Activated CD8-positive, alpha-beta T cell treated with anti-CD3 and anti-CD28 coated beads, Interleukin-2, amount 10 ng/mL, durations not matched to agents 7 days and 5 days (primary cell): ENCODE measurements around the gene GATA5. TPM values are rescaled to one million over a fixed set of nuclear protein-coding genes. Genes with fewer than 3 reads are reported as not detected.

Source experiments
- ATAC-seq: fragments of 150-1000 bp; cut with Tn5 transposase; one replicate; pipeline ENCODE4 v1.10.0; 2021; ENCODE audit warnings: moderate library complexity
- CTCF ChIA-PET: fragments of 350-600 bp; sonication (Branson Sonifier 250); formaldehyde crosslinking; loops from one replicate; lab custom pipeline; 2021; ENCODE audit warnings: antibody characterized with exemption; lab: Charles Lee
- POLR2A ChIA-PET: fragments of 350-600 bp; sonication (Branson Sonifier 250); formaldehyde crosslinking; loops from one replicate; lab custom pipeline; 2021; ENCODE audit warnings: antibody characterized with exemption; lab: Charles Lee
- DNase-seq: peaks from one replicate; pipeline ENCODE4 v3.0.0-alpha.2; 2020
- H3K27ac Mint-ChIP-seq: one replicate; pipeline ENCODE4 v1.8.0; 2021; ENCODE audit warnings: mild to moderate bottlenecking, mixed read lengths
- H3K27me3 Mint-ChIP-seq: one replicate; pipeline ENCODE4 v1.8.0; 2021; ENCODE audit warnings: low read depth, mixed read lengths
- H3K36me3 Mint-ChIP-seq: one replicate; pipeline ENCODE4 v1.8.0; 2021; ENCODE audit warnings: low read depth, mixed read lengths
- H3K4me1 Mint-ChIP-seq: one replicate; pipeline ENCODE4 v1.8.0; 2021; ENCODE audit warnings: low read depth, mixed read lengths
- H3K4me3 Mint-ChIP-seq: one replicate; pipeline ENCODE4 v1.8.0; 2021; ENCODE audit warnings: mild to moderate bottlenecking, mixed read lengths
- H3K9me3 Mint-ChIP-seq: one replicate; pipeline ENCODE4 v1.8.0; 2022; ENCODE audit warnings: mixed read lengths; ENCODE audit not compliant: insufficient read depth
- total RNA-seq, 2 experiments: library from RNA; stranded (reverse); gene quantifications; one replicate each; pipeline ENCODE4 v1.2.3, GENCODE V29; 2021

The GATA5 gene
- total RNA-seq, 2 experiments from 2014 or later: not detected

DNA sequence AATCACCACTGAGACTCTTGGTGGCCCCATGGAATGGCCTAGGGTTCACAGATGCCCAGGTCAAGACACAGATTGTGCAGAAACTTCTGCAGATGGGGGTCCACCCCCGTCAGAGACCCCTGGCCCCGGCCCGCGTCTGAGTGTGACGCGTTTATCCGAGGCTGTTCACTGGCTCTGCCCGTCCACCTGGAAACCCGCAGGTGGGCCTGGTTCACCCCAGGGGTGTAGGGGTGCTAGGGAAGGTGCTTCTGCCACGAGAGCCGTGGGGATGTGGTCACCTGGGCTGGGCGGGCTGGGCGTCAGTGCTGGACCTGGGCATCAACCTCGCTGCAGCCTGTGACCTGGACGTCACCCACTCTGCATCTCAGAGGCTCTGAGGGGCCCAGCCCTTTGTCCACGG, 39.5 kb upstream of the GATA5 start:
- H3K4me1 Mint-ChIP-seq: peaks cover 13% of the 10 kb centered on the region
- no peak overlapping the region for H3K27ac Mint-ChIP-seq
- no peaks in the 10 kb centered on the region for H3K9me3 Mint-ChIP-seq
- POLR2A ChIA-PET: no interaction called here
- no peaks in the 10 kb centered on the region for H3K36me3 Mint-ChIP-seq
- ATAC-seq (no peak), DNase-seq (no peak)
- CTCF ChIA-PET: no interaction called here
- H3K27me3 Mint-ChIP-seq: peaks cover 10% of the 10 kb centered on the region
- H3K4me3 Mint-ChIP-seq: no peak overlapping the region

DNA sequence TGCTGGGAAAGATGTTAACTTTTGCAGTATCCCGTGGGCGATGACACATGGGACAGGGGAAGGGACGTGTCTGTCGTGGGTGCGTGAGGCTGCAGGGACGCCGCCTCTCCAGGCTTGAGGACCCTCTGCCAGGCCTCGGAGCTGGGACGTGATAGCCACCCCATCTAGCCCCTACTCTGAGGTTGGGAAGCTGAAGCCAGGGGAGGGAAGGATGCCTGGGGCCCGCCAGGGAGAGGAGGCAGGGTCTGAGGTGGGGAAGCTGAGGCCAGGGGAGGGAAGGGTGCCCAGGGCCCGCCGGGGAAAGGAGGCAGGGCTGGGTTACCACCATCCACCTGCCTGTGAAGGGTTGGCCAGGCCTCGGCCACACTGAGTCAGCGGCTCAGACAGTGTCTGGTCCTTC, 38.2 kb upstream of the GATA5 start:
- Mint-ChIP-seq H3K27ac (no peak overlapping the region), H3K4me3 (no peak overlapping the region), H3K4me1 (peaks cover 13% of the 10 kb centered on the region), H3K9me3 (no peaks in the 10 kb centered on the region), H3K36me3 (no peaks in the 10 kb centered on the region), H3K27me3 (peaks cover 10% of the 10 kb centered on the region)
- DNase-seq (no peak), ATAC-seq (no peak)
- CTCF ChIA-PET: no interaction called here
- POLR2A ChIA-PET: no interaction called here

DNA sequence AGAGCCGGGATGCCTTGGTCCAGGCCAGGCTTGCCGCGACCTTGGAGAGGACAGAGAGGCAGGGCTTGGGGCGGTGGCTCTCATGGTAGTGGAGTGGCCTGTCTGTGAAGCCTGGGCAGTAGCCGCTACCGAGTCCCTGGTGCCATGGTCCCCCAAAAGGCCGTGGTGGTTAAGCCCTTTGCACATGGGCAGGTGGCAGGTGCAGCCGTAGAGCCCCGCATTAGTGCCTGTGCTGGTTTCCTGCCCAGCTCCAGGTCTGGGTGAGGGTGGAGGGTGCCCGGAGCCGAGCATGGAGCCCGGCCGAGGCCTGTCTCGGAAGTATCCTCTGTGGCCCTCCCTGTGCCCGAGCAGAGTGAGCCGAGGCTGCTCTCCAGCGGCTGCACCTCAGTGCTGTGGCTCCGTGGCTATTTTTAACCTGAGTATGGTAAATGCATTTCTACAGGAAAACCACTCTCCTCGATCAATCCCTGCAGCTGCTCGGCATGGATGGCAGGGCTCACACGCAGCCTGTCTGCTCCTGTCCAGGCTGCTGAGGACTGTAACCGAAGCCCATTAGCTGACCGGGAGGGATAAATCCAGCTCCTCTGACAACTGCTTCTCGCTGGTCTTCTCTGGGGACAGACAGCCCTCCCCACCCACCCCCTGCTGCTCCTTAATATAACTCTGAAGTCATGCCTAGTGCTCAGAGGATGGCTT, 36.3 kb upstream of the GATA5 start:
- no peaks in the 10 kb centered on the region for H3K36me3 Mint-ChIP-seq
- ChIA-PET CTCF (interaction anchor here (1.0 to 1.9 kb wide), 3 partner anchors 12 to 280 kb away, joined by 3 to 8 read pairs (median 5); no protein-coding TSS in a partner anchor), POLR2A (interaction anchor here (0.9 kb wide), 1 partner anchor 73 kb away, joined by 3 read pairs; no protein-coding TSS in a partner anchor)
- H3K9me3 Mint-ChIP-seq: no peaks in the 10 kb centered on the region
- no peak overlapping the region for H3K27ac Mint-ChIP-seq
- no peak overlapping the region for H3K4me3 Mint-ChIP-seq
- peaks cover 13% of the 10 kb centered on the region for H3K4me1 Mint-ChIP-seq
- peaks cover 10% of the 10 kb centered on the region for H3K27me3 Mint-ChIP-seq
- DNase-seq (peak; percentile 28), ATAC-seq (peak; percentile 34)

DNA sequence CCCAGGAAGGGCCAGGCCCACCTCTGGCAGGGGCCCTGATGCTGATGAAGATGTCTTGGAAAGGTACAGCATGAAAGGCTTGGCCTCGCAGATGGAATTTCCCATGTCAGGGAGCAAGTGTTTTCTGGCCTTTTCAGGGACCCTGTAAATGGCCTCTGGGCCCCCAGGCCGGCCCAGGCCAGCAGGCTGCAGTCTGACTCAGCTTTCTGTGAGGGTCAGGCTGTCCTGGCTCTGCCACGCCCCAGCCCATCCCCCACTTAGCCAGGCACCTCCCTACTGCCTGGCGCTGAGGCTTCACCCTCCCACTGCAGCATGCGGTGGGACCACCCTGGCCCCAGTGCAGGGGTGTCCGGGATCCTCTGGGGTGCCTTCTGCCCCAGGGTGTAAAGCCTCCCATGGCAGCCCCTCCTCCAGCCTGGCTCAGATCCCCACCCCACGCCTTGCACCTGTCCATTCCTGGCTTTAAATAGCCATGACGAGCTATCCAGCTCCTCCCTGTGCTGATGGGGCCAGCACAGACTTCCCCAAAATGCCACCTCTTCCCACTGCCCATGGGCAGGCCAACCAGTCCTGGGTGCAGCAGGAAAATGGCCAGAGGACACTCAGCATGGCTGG, 35.6 kb upstream of the GATA5 start:
- no peaks in the 10 kb centered on the region for H3K9me3 Mint-ChIP-seq

DNA sequence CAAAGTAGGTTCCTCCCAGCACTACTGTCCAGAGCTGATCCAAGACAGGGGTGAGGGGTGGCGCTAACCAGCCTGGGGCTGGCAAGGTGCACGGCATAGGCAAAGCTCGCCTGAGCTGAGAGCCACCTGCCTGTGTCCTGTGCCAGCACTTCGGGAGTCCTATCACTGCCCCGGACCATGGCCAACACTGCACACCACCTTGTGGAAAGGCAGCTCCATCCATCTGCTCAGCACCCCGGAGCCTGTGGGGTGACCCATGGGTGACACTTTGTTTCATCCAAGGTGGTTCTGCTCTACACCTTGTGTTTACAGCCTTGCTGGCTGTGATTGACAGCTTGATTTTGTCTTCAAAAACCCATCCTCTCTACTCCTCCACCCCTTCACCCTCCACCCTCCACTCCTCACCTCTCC, 32.9 kb upstream of the GATA5 start:
- no peak overlapping the region for H3K4me3 Mint-ChIP-seq
- ATAC-seq: peak; percentile 59
- H3K9me3 Mint-ChIP-seq: no peaks in the 10 kb centered on the region
- ChIA-PET CTCF (interaction anchor here (1.2 kb wide), 1 partner anchor 109 kb away, joined by 4 read pairs; no protein-coding TSS in a partner anchor), POLR2A (no interaction called here)
- peak; percentile 45 for DNase-seq
- peaks cover 13% of the 10 kb centered on the region for H3K4me1 Mint-ChIP-seq
- H3K27me3 Mint-ChIP-seq: peaks cover 7% of the 10 kb centered on the region
- H3K36me3 Mint-ChIP-seq: no peaks in the 10 kb centered on the region
- H3K27ac Mint-ChIP-seq: no peak overlapping the region

More for the DNA sequence above, 35.6 kb upstream of the GATA5 start:
- Mint-ChIP-seq H3K27ac (no peak overlapping the region), H3K36me3 (no peaks in the 10 kb centered on the region), H3K4me1 (peaks cover 13% of the 10 kb centered on the region), H3K4me3 (no peak overlapping the region), H3K27me3 (peaks cover 10% of the 10 kb centered on the region)
- ATAC-seq (no peak), DNase-seq (no peak)
- ChIA-PET CTCF (interaction anchor here (1.8 to 1.9 kb wide), 2 partner anchors 12 to 105 kb away, joined by 5 to 8 read pairs; no protein-coding TSS in a partner anchor), POLR2A (no interaction called here)

DNA sequence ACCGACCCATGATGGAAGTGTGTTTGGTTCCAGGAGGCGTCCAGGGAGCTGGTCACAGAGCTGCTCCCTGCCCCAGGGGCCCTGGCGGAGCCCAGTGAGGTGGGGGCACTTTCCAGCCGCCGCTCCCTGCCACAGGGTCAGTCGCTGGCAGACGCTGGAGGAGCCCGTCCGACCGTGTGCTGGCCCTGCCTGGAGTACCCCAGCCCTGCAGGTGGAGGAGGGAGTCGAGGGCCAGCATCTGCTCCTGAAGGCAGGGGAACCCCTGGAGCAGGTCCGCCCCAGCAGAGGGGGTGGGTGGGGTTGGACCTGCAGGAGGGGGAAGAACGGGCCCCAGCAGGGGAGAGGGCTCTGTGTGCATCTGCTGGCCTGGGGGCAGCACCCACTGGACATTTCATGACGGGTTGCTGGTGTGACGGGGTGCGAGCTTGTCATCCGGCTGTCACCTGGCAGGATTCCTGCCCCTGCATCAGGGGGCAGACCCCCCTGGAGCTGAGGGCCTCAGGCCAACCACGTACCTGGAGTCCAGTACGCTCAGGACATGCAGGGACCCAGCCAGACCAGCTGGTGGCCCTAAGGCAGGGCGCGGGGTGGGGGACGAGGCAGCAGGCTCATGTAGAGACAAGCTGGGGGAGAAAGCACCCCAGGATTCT, 32.3 kb upstream of the GATA5 start:
- Mint-ChIP-seq H3K27ac (no peak overlapping the region), H3K4me3 (no peak overlapping the region), H3K9me3 (no peaks in the 10 kb centered on the region), H3K4me1 (peaks cover 13% of the 10 kb centered on the region), H3K27me3 (peaks cover 4% of the 10 kb centered on the region), H3K36me3 (no peaks in the 10 kb centered on the region)
- CTCF ChIA-PET: interaction anchor here (1.2 kb wide), 1 partner anchor 109 kb away, joined by 4 read pairs; no protein-coding TSS in a partner anchor
- POLR2A ChIA-PET: interaction anchor here (0.9 kb wide), 1 partner anchor 22 kb away, joined by 3 read pairs; no protein-coding TSS in a partner anchor
- DNase-seq (no peak), ATAC-seq (no peak)

DNA sequence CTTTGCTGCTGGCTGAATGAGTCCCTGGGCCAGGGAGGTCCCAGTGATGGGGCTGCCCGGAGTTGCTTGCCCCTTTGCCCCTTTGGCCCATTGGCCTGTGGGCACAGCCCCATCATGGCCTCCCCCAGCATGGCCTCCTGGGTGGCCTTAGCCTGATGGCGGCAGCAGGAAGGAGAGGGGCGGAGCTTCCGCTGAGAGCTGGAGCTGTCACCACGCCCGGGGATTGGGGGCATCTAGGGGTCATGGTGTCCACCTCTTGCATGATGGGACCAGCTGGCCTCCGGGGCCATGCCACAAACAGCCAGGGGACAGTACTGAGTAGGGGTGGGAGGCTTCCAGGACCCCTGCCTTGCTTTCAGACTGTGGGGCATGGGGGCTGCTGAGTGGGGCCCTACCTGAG, 31.5 kb upstream of the GATA5 start:
- ATAC-seq (no peak), DNase-seq (no peak)
- Mint-ChIP-seq H3K27me3 (no peaks in the 10 kb centered on the region), H3K4me3 (no peak overlapping the region), H3K27ac (no peak overlapping the region), H3K9me3 (no peaks in the 10 kb centered on the region), H3K4me1 (peaks cover 10% of the 10 kb centered on the region), H3K36me3 (no peaks in the 10 kb centered on the region)
- ChIA-PET CTCF (no interaction called here), POLR2A (interaction anchor here (0.9 kb wide), 1 partner anchor 23 kb away, joined by 3 read pairs; no protein-coding TSS in a partner anchor)

DNA sequence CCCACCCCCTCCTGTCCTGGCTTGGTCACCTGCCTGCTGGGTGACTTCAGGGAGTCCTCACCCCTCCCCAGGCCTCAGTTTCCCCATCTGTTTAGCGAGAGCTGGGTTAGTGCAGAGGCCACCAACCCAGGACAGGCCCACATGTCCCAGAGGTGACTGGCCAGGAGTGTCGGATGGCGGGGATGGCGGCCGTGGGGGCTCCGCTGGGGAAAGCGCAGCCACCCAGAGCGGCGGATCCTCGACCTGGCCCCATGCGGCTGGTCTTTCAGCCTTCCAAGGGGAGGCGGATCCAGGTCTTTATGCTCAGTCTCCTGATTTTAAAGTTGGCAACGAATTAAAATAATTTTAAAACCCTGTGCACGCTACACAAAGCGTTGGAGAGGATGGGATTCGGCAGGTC, 31.0 kb upstream of the GATA5 start:
- CTCF ChIA-PET: no interaction called here
- DNase-seq (no peak), ATAC-seq (no peak)
- H3K36me3 Mint-ChIP-seq: no peaks in the 10 kb centered on the region
- no peaks in the 10 kb centered on the region for H3K27me3 Mint-ChIP-seq
- peaks cover 11% of the 10 kb centered on the region for H3K4me1 Mint-ChIP-seq
- no peak overlapping the region for H3K4me3 Mint-ChIP-seq
- POLR2A ChIA-PET: no interaction called here
- H3K27ac Mint-ChIP-seq: no peak overlapping the region
- H3K9me3 Mint-ChIP-seq: no peaks in the 10 kb centered on the region

DNA sequence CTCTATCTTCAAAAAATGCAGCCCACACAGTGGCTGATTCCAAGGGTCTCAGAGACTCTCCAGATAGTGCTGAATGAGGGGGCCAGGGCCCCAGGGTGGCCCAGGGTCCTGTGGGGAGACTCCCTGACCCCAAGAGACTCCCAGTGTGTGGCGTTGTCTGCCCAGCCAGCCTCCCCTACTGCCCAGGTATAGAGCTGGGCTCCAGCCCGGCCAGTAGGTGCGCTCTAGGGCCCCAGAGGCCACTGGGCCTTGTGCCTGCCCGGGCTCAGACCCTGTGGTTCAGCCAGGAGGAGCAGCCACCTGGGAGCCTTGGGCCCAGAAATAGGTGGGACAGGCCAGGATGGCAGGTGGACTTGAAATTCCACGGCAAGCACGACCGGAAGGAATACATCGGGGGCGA, 30.3 kb upstream of the GATA5 start:
- no peaks in the 10 kb centered on the region for H3K36me3 Mint-ChIP-seq
- H3K9me3 Mint-ChIP-seq: no peaks in the 10 kb centered on the region
- H3K27me3 Mint-ChIP-seq: no peaks in the 10 kb centered on the region
- H3K4me3 Mint-ChIP-seq: no peak overlapping the region
- ATAC-seq (no peak), DNase-seq (no peak)
- no peak overlapping the region for H3K27ac Mint-ChIP-seq
- ChIA-PET CTCF (interaction anchor here (0.5 kb wide), 1 partner anchor 946 kb away, joined by 3 read pairs; no protein-coding TSS in a partner anchor), POLR2A (no interaction called here)
- H3K4me1 Mint-ChIP-seq: peaks cover 16% of the 10 kb centered on the region

DNA sequence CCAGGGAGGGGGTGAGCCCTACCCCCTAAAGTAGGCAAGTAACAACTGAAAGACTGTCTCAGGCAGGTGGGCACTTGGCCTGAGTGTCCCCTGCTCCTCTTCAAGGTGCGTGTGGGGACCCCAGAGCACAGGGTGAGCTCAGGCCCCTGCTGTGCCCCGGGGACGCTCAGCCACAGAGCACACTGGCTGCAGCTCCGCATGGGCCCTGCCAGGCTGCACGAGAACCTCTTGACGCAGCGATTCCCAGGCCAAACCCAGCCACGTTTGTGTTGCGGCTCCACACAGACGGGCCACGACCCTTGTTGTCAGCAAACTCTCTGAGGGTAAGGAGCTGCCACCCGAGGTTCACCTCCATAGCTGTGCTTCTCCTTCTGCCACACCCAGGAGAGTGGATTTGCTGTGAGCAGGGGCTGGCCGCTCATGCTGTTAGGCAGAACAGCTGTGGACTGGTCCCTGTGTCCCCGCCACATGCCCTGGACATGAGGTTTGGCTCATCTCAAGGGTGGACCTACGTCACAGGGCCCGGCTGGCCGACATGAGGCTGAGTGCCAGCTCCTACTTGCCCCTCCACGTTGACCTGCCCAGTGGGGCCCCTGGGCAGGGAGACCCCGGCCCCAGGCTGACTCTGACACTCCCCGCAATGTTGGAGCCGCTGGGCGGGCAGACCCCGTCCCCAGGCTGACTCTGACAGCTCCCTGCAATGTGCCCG, 29.7 kb upstream of the GATA5 start:
- no peak for ATAC-seq
- POLR2A ChIA-PET: no interaction called here
- H3K27me3 Mint-ChIP-seq: no peaks in the 10 kb centered on the region
- peaks cover 22% of the 10 kb centered on the region for H3K4me1 Mint-ChIP-seq
- no peak overlapping the region for H3K4me3 Mint-ChIP-seq
- DNase-seq: no peak
- no peaks in the 10 kb centered on the region for H3K9me3 Mint-ChIP-seq
- CTCF ChIA-PET: no interaction called here
- no peaks in the 10 kb centered on the region for H3K36me3 Mint-ChIP-seq
- H3K27ac Mint-ChIP-seq: no peak overlapping the region

DNA sequence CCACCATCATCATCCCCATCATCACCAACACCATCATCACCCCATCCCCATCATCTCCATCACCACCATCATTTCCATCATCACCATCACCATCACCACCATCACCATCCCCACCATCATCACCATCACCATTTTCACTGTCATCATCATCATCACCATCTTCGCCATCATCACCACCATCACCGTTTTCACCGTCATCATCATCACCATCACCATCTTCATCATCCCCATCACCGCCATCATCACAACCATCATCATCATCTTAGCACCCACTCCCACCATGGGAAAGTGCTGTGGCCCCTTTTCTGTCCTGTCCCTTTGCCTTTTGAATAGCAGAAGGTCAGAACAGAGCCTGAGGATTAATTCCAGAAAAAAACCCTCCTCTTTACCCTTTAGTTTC, 28.5 kb upstream of the GATA5 start:
- no peaks in the 10 kb centered on the region for H3K27me3 Mint-ChIP-seq
- H3K36me3 Mint-ChIP-seq: no peaks in the 10 kb centered on the region
- no peak overlapping the region for H3K27ac Mint-ChIP-seq
- no peak overlapping the region for H3K4me3 Mint-ChIP-seq
- POLR2A ChIA-PET: no interaction called here
- no peak for DNase-seq
- no peak for ATAC-seq
- H3K9me3 Mint-ChIP-seq: no peaks in the 10 kb centered on the region
- CTCF ChIA-PET: interaction anchor here (2.9 kb wide), 1 partner anchor 113 kb away, joined by 18 read pairs; no protein-coding TSS in a partner anchor
- peaks cover 25% of the 10 kb centered on the region for H3K4me1 Mint-ChIP-seq
